Right atrium auricular region (tissue), 2 donors: Measurements from ENCODE around the gene DEK. TPM values are rescaled to one million over a fixed set of nuclear protein-coding genes. Genes with fewer than 3 reads are reported as not detected.
"Not testable (repeated sequence)": the region's sequence is repeated elsewhere in the genome, so short reads cannot be mapped to it uniquely, and the experiment has no call there.

Experiments
- DNase-seq: peaks from one replicate; pipeline ENCODE4 v3.0.0-alpha.2; 2019; ENCODE audit warnings: low spot score
- H3K27ac ChIP-seq, 2 donors: fragments of 200-600 bp; sonication (generic); 1 replicate in 1 of 2; 2 replicates in 1 of 2; pipeline ENCODE4 v1.5.1; 2016 to 2019
- H3K27me3 ChIP-seq, 2 donors: fragments of 200-600 bp; sonication (generic); one replicate each; pipeline versions ENCODE4 v1.5.1 to v1.6.0; 2017 to 2019
- H3K36me3 ChIP-seq: fragments of 200-600 bp; sonication (generic); one replicate; pipeline ENCODE4 v1.5.1; 2016
- H3K4me1 ChIP-seq, 2 donors: fragments of 200-600 bp; sonication (generic); one replicate each; pipeline versions ENCODE4 v1.5.1 to v1.6.0; 2017 to 2019
- H3K4me3 ChIP-seq, 2 donors: fragments of 200-600 bp; sonication (generic); 1 replicate in 1 of 2; 2 replicates in 1 of 2; pipeline ENCODE4 v1.5.1; 2017 to 2019; ENCODE audit warnings: mild to moderate bottlenecking in 1 of 2, moderate library complexity in 1 of 2
- H3K9me3 ChIP-seq, 2 donors: fragments of 200-600 bp; sonication (generic); one replicate each; pipeline ENCODE4 v1.5.1; 2019
- total RNA-seq, 2 donors: library from RNA; depleted of rRNA; stranded (reverse); fragments of >200 nt; gene quantifications; one replicate each; pipeline ENCODE4 v1.1.0, GENCODE V29; 2016
- TF ChIP-seq, protein P1 (sequence below), 2 donors: fragments of 200-600 bp; sonication (generic); IDR thresholded peaks; one replicate each; pipeline ENCODE4 v1.5.1; 2019; ENCODE audit warnings: antibody characterized with exemption in 2 of 2

The DEK gene
- total RNA-seq, 2 donors from 2014 or later = 94.7 to 109 TPM

DNA sequence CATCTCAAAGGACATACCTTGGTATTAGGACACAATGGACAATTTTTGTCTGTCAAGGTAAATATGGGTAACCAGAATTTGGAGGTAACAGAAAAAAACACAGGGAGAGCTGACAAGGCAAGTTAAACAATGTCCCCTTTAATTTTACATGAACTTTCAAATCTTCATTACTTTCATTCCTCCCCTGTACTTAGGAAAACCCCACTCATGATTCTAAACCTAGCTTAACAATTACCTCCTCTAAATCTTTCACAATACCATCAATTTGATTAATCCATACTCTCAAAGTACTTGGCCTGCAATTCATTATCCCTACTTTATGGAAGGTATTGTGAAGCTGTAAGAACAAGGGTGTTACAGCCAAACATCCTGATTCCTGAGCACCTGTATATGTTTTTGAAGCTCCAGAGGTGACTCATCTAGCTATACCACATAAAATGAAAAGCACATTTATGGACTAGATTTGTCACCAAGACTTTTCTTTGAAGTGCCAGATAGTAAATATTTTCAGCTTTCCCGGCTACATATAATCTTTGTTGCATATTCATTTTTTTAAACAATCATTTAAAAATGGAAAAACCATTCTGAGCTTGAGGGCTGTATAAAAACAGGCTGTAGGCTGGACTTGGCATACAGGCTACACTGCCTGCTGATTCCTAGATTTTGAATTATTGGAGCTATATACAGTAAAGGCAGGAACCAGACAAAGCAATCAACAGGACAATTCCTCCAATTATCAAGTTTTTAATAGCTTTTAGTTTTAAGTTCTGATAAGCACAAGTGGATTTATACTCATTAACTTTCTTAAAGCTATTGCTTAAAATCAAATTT, 22.9 kb downstream of the DEK start:
- Histone ChIP-seq H3K9me3 (no peaks in the 10 kb centered on the region), H3K27me3 (no peaks in the 10 kb centered on the region), H3K36me3 (peaks cover 53% of the 10 kb centered on the region), H3K4me1 (peaks cover 0 to 7% of the 10 kb centered on the region in 2 donors), H3K27ac (no peak overlapping the region), H3K4me3 (no peak overlapping the region)
- TF ChIP-seq, protein P1, sequence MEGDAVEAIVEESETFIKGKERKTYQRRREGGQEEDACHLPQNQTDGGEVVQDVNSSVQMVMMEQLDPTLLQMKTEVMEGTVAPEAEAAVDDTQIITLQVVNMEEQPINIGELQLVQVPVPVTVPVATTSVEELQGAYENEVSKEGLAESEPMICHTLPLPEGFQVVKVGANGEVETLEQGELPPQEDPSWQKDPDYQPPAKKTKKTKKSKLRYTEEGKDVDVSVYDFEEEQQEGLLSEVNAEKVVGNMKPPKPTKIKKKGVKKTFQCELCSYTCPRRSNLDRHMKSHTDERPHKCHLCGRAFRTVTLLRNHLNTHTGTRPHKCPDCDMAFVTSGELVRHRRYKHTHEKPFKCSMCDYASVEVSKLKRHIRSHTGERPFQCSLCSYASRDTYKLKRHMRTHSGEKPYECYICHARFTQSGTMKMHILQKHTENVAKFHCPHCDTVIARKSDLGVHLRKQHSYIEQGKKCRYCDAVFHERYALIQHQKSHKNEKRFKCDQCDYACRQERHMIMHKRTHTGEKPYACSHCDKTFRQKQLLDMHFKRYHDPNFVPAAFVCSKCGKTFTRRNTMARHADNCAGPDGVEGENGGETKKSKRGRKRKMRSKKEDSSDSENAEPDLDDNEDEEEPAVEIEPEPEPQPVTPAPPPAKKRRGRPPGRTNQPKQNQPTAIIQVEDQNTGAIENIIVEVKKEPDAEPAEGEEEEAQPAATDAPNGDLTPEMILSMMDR (IDR thresholded peaks at IDR 0.05) = no peak
- no peak for DNase-seq

DNA sequence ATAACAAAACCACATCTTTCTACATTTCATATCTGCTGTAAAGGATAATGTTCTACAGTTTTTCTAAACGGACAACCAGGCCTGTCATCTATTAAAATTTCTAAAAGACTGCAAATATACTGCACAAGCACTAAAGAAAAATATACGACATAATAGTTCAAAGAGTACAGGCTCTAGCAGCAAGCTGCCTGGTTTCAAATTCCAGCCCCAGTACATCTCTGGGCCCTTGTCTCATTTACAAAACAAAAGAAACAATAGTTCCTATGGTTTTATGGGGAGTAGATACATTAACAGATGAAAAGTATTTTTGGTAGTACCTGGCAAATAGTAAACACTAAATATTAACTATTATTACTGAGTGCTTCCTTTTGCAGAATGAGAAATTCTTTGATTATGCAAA, 24.1 kb downstream of the DEK start:
- no peak for DNase-seq
- Histone ChIP-seq H3K27me3 (no peaks in the 10 kb centered on the region), H3K36me3 (peaks cover 55% of the 10 kb centered on the region), H3K4me1 (peaks cover 0 to 7% of the 10 kb centered on the region in 2 donors), H3K9me3 (no peaks in the 10 kb centered on the region), H3K4me3 (no peak overlapping the region), H3K27ac (no peak overlapping the region)
- TF ChIP-seq, protein P1 (IDR thresholded peaks at IDR 0.05) = no peak

DNA sequence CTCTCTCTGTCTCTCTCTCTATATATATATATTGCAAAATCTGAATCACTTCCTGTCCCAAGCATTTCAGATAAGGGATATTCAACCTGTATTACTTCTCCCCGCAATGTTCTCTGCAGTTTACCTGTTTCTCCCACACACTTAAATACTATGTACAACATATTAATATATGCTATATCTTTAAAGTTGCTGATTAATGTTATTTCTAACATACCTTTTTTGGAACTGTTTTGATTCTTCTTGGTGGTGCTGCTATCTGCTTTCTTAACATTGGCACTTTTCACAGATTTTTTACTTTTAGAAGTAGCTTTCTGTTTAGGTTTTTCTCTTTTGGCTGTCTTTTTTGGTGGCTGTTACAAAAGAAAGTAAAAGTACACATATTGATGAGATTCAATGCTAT, 27.2 kb downstream of the DEK start:
- DNase-seq = no peak
- H3K27ac ChIP-seq = no peak overlapping the region
- TF ChIP-seq, protein P1 (IDR thresholded peaks at IDR 0.05) = no peak
- peaks cover 49% of the 10 kb centered on the region for H3K36me3 ChIP-seq
- no peaks in the 10 kb centered on the region for H3K27me3 ChIP-seq
- peaks cover 0 to 6% of the 10 kb centered on the region in 2 donors for H3K9me3 ChIP-seq
- no peak overlapping the region for H3K4me3 ChIP-seq
- no peaks in the 10 kb centered on the region for H3K4me1 ChIP-seq

DNA sequence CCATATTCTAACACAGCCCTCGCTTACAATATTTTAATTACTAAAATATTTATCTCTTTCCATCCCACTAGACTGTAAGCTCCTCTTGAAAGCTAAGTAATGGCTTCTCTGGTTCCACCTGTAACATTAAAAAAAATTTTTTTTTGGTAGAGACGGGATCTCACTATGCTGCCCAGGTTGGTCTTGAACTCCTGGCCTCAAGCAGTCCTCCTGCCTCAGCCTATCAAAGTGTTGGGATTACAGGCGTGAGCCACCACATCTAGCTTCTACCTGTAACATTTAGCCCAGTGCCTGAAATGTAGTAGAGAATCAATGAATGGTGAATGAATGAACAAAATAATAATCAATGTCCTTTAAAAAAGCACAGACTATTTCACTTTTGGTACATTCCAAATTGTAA, 28.8 kb downstream of the DEK start:
- no peaks in the 10 kb centered on the region for H3K27me3 ChIP-seq
- no peaks in the 10 kb centered on the region for H3K4me1 ChIP-seq
- peaks cover 51% of the 10 kb centered on the region for H3K36me3 ChIP-seq
- TF ChIP-seq, protein P1 (IDR thresholded peaks at IDR 0.05) = no peak
- no peak overlapping the region for H3K27ac ChIP-seq
- no peak for DNase-seq
- no peak overlapping the region for H3K4me3 ChIP-seq
- peaks cover 0 to 19% of the 10 kb centered on the region in 2 donors for H3K9me3 ChIP-seq

DNA sequence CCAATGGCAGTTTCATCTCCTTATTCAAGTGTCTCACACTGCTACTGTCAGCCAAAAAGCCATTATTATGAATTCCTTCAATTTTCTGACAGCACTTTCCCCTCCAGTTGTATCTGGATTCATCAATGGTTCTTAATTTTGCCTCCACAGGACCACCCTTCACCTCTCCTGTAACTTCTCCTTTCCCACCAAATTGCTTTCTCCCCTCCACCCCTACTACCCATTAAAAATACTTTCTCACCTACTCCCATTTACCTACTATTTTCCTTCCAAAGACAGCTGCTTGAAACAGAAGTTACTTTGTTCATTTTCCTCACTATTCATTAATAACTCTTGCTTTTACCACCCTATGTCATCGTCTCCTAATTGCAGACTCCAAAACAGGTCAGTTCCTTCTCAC, 29.8 kb downstream of the DEK start:
- TF ChIP-seq, protein P1 (IDR thresholded peaks at IDR 0.05) = no peak
- Histone ChIP-seq H3K27me3 (no peaks in the 10 kb centered on the region), H3K36me3 (peaks cover 54% of the 10 kb centered on the region), H3K4me1 (no peaks in the 10 kb centered on the region), H3K4me3 (no peak overlapping the region), H3K9me3 (peaks cover 0 to 22% of the 10 kb centered on the region in 2 donors), H3K27ac (no peak overlapping the region)
- no peak for DNase-seq

DNA sequence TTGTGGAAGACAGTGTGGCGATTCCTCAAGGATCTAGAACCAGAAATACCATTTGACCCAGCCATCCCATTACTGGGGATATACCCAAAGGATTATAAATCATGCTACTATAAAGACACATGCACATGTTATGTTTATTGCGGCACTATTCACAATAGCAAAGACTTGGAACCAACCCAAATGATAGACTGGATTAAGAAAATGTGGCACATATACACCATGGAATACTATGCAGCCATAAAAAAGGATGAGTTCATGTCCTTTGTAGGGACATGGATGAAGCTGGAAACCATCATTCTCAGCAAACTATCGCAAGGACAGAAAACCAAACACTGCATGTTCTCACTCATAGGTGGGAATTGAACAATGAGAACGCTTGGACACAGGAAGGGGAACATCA, 30.6 kb downstream of the DEK start:
- DNase-seq, H3K4me3 ChIP-seq, H3K27me3 ChIP-seq, H3K4me1 ChIP-seq, H3K27ac ChIP-seq: not testable (repeated sequence)
- peaks cover 58% of the 10 kb centered on the region for H3K36me3 ChIP-seq
- H3K9me3 ChIP-seq = peaks cover 0 to 26% of the 10 kb centered on the region in 2 donors

DNA sequence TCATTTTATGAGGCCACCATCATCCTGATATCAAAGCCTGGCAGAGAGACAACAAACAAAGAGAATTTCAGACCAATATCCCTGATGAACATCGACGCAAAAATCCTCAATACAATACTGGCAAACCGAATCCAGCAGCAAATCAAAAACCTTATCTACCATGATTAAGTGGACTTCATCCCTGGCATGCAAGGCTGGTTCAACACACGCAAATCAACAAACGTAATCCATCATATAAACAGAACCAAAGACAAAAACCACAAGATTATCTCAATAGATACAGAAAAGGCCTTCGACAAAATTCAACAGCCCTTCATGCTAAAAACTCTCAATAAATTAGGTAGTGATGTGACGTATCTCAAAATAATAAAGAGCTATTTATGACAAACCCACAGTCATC, 32.5 kb downstream of the DEK start:
- H3K36me3 ChIP-seq = peaks cover 62% of the 10 kb centered on the region

DNA sequence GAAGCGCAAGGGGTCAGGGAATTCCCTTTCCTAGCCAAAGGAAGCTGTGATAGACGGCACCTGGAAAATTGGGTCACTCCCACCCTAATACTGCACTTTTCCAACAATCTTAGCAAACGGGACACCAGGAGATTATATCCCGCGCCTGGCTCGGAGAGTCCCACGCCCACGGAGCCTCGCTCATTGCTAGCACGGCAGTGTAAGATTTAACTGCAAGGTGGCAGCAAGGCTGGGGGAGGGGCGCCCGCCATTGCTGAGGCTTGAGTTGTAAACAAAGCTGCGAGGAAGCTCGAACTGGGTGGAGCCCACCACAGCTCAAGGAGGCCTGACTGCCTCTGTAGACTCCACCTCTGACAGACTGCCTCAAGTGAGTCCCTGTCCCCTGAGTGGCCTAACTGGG, 35.7 kb downstream of the DEK start:
- not testable (repeated sequence) for H3K4me1 ChIP-seq, H3K4me3 ChIP-seq, H3K27ac ChIP-seq, H3K27me3 ChIP-seq, DNase-seq
- peaks cover 0 to 31% of the 10 kb centered on the region in 2 donors for H3K9me3 ChIP-seq
- peaks cover 62% of the 10 kb centered on the region for H3K36me3 ChIP-seq

More for the DNA sequence above, 32.5 kb downstream of the DEK start:
- not testable (repeated sequence) for H3K4me3 ChIP-seq, H3K4me1 ChIP-seq, DNase-seq, H3K27me3 ChIP-seq, H3K27ac ChIP-seq
- H3K9me3 ChIP-seq = peaks cover 0 to 31% of the 10 kb centered on the region in 2 donors

DNA sequence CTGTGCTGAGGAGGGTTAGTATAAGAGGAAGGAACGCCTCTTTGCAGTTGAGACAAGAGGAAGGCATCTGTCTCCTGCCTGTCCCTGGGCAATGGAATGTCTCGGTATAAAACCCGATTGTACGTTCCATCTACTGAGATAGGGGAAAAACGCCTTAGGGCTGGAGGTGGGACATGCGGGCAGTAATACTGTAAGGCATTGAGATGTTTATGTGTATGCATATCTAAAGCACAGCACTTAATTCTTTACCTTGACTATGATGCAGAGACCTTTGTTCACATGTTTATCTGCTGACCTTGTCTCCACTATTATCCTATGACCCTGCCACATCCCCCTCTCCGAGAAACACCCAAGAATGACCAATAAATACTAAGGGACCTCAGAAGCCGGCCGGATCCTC, 37.2 kb downstream of the DEK start:
- Histone ChIP-seq H3K9me3 (peaks cover 0 to 25% of the 10 kb centered on the region in 2 donors), H3K36me3 (peaks cover 69% of the 10 kb centered on the region)
- H3K4me3 ChIP-seq, H3K4me1 ChIP-seq, H3K27me3 ChIP-seq, DNase-seq, H3K27ac ChIP-seq: not testable (repeated sequence)
